Activated effector memory CD4-positive, alpha-beta T cell treated with anti-CD3 and anti-CD28 coated beads, Interleukin-2, amount 50 U/mL, for 16 hours (primary cell): Measurements from ENCODE around the gene MTUS2.

ENCODE experiments used
- DNase-seq: peaks from one replicate; pipeline ENCODE4 v3.0.0-alpha.2; 2020

Gene MTUS2

GRCh38 chr13:29513981-29514719, 694.0 kb downstream of the MTUS2 start:
- DNase-seq = no peak

DNA sequence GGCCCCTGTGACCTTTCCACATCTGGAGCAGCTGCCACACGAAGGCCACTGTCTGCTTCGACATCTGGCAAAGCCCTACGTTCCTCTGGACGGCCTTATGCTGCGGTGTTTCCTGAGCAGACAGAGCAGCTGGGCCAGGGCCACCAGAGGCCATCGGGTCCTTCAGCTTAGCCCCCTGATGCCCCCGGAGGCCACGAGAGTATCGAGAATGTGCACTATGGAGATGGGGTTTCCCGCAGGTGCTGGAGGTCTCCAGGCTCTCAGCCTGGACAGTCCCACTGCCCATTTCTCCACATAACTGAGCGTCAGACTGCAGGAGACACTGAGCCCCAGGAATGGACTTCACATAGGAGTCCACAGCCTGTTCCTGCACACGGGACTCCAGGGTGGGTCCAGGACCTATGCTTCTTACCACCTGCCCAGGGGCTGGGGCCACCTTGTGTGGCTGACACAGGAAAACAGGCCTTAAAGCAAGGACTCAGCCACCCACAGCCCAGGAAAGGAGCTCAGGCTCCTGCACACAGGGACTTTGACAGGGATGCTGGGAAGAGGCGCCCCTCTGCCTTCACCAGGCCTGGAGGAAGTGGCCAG, 694.7 kb downstream of the MTUS2 start:
- DNase-seq = no peak

DNA sequence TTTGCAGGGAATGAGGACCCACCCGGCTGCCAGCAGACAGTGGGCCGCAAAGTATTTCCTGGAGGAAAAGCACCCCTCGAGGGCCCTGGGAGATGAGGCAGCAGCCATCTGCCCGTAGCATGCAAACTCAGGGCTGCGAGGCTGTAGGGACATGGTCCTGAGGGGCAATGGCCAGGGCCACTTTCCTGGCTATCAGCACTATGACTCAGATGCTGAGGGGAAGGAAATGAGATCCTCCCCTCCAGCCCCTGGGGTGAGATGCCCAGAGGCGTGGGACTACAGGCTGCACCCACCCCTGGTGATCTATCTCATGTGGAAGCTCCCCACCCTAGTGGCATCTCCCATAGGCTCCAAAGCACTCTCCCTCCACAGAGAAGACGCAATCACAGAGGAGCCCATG, 695.2 kb downstream of the MTUS2 start:
- DNase-seq = no peak

DNA sequence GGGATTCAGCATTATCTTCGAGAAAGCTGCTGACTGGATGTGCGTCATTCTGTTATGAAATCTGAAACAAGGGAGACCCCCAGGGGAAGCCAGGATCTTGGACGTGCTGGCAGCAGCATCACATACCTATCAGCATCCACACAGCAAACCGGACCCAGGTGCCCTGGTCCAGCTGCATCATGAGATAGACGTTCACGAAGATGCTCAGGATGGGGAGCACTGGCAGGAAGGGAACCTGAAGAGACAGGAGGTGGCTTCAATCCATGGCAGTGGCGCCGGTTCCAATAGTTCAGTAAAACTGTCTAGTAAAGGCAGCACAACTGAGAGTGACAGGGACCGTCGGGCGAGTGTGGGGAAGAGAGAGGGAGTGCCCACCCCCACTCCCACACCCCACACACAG, 695.9 kb downstream of the MTUS2 start:
- no peak for DNase-seq

DNA sequence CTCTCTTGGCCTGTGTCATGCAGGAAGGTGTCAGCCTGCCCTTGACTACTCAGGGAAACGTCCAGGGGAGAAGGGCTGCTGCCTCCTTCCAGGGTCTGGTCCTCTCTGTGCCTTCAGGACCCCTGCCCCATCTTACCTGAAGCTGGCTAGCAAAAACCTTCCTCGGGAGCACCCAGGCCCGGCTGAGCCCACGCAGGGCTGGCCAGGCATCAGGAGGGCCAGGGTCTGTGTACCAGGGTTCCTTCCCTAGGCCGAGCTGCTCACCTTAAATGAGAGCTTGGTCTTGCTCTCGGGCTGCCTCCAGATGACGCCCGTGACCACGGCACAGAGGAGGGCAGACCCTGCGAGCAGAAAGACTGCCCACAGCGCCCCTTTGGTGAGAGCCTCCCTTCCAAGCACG, 696.7 kb downstream of the MTUS2 start:
- no peak for DNase-seq

GRCh38 chr13:29519921-29520320, 699.8 kb downstream of the MTUS2 start:
- no peak for DNase-seq

DNA sequence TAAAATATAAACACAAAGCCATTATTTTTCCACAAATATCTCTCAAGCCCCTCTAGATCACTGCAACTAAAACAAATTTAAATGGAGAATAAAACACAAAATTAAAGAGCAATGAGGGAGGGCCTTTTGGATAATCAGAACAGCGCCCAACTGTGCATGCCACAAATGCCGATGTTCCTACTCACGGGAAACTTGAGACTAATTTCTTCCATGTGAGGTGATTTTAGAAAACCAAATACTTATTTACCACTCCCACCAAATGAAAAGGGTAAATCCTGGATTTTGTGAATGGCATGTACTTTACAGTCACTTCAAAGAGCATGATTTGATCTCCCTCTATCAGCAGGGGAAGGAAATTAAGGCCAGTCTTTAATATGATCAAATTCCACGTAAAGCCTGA, 700.5 kb downstream of the MTUS2 start:
- no peak for DNase-seq

GRCh38 chr13:29521336-29521735, 701.2 kb downstream of the MTUS2 start:
- DNase-seq = no peak

DNA sequence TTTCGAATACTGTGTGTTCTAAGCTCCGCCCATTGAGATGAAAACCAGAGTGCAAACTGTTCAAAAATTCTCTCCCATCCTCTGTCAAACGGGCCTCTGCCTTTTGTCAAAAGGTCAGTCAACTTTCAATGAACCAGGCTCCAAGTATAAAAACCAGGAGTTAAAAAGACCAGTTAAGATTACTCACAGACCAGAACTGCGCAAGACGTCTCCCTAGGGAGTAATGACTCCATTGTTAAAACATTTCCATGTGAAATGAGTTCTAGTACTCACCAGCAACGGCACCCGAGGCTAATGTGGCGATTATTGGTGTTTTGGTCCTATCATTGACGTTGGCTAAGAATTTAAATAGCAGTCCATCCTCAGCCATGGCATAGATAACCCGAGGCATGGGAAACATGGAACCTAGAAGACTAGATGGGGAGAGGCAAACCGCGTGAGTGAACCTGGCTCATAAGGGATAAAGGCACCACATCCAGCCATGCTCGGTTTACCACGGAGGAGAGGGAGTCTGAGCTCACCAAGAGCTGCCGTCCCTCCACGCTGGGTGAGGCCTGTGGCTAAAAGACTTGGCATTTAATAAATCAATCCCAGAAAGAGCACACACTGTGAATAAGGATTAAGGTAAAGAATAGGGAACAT, 702.0 kb downstream of the MTUS2 start:
- DNase-seq = no peak

DNA sequence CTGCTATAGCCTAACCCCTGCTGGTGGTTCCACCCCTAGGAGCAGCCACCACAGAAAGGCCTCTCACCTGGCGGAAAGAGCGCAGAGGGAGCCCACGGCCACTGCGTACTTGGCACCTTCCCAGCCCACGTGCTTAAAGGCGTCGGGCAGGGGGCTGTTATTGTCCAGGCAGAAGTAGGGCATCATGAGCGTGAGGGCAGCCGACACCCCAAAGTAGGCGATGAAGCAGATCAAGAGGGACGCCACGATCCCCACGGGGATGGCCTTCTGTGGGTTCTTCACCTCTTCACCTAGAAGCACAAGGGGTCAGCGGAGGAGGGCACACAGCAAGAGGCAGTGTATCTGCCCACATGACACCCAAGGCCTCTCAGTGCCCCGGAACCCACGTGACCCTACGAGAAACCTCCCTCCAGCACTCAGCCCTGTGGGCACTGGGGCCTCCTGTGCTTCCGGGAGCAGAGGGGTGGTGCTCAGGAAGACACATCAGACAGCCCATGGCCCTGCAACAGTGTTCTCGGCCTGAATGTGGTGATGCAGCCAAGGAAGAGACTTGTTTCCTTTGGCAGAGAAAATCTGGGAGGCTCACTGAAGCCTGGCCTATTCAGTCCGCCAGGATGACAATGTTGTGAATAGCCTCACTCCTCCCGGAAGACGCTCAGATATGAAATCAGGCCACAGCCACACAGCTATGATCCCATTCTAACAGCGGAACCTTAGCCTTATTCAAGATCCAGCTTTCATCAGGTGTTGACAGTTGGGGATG, 703.2 kb downstream of the MTUS2 start:
- DNase-seq = no peak

DNA sequence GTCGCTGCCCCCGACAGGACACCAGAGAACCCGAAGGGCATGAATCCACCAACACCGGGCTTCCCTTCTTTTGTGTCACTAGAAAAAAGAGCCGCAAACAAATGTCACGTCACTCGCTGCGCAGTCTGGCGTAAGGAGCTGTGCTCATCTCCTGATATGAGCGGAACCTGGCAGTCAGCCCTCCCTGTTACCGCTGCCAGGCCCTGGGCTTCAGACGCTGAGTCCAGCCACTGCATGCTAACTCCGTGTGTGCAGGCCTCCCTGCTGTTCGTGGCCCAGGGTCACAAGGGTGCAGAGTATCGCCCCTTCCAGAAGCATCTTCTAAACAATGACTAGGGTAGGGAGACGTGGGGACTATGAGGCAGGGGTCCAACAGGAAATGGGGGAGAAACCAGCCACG, 704.0 kb downstream of the MTUS2 start:
- no peak for DNase-seq

DNA sequence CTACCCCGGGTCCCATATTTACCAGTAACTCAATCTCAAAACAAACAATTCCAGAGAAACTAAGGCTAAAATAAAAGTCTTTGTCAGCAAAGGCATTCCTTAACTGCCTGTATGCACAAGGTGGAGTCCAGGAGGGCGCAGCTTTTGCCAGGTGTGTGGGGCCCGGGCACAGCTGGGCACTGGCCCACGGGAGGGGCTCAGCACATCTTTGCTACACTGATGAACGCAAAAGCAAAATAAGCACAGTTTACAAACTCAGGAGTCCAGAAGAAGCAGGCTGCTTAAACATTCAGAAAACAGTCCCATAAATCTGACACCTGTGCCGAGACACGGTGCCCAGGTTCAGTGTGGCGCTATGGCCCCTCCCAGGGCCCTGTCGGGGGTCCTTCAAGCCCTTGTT, 704.5 kb downstream of the MTUS2 start:
- no peak for DNase-seq

- DNase-seq = peak; percentile 41
Measured at GRCh38 chr13:29525757-29526156, 705.6 kb downstream of the MTUS2 start.

DNA sequence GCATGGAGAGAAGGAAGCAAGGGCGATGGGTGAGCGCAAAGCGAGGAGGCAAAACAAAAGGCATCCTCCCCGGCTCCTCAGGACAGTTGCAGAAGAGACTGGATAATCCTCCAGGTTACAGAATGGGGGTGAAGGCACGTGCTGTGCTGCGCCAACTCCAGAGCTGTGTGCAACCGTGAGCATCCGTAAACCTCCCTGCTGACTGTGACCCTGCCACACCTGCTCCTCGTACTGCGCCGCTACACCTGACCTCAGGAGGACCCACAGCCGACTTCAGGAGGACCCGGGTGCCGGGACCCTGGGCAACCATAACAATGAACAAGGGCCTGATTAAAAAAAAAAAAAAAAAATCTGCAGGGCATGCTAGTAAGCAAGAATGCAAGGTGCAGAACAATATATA, 706.6 kb downstream of the MTUS2 start:
- DNase-seq = no peak

DNA sequence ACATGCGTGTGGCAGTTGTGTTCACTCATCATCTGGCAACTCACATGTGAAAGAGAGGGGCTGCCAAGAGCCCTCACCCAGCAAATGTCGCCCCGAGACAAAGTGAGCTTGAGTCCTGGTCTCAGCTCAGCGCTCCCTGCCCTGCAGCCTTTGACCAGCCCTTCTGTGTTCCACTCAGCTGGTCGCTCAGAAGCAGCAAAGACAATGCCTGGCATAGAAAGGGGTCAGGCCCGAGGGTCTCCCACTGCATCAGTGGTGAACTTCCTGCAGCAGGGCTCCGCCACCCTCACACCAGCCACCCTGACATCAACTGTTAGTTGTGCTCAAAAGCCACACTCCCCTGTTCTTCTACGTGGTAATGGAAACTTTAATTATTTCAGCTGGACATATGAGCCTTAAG, 707.4 kb downstream of the MTUS2 start:
- DNase-seq = no peak

- no peak for DNase-seq
Measured at GRCh38 chr13:29527916-29528315, 707.8 kb downstream of the MTUS2 start.

GRCh38 chr13:29529754-29530153, 709.6 kb downstream of the MTUS2 start:
- no peak for DNase-seq

DNA sequence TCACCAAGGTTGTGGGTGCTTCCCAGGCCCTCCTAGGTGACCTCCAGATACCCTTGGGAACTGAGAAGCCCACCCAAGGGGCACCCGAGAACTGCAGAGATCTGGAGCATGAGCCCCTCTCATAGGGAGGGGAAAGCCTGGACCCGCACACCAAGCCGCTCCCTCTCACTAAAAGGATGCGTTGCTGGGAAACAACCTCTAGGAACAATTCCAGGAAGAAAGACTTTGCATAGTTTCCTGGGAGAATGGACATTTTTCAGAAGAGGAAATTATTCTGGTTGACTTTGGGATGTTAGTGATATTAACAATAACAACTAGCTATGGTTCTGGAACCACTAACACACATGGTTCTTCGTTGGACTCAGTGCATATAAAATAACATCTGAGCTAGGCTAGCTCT, 710.8 kb downstream of the MTUS2 start:
- no peak for DNase-seq

DNA sequence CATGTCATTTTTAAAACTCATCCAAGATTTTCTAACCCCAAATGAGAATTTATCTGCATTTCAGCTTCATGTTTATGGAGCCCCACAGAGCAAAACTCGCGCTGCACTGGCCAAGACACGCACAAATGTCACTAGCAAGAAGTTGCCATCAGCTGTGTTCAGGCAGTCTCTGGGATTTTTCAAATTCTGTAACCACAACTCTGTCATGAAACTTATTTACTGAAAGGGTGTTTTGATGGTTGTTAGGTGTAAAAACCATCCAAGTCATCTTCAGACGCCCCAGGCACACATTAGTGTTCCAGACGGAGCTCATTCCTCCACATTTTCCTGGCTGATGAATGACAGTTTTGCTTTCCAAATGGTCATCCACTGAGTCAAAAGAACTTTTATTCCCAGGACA, 712.0 kb downstream of the MTUS2 start:
- DNase-seq = no peak

- DNase-seq = no peak
Measured at GRCh38 chr13:29532821-29533220, 712.7 kb downstream of the MTUS2 start.

DNA sequence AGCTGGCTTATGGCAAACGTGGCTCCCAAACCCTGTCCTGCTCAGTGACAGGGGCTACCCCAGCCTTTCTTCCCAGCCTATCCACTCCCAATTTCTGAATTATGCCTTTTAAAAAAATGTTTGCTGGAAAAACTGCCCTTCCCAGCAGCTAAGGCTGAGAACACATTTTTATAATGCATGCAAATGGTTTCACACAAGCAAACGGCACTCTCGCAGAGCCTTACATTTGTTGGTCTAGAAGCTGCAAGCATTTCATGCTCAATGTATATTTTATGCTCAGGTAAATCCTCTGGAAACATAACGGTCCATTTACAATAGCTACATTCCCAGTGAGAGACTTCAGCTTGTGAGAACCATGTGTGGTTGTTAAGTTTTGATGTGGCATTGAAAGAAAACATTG, 713.9 kb downstream of the MTUS2 start:
- no peak for DNase-seq

DNA sequence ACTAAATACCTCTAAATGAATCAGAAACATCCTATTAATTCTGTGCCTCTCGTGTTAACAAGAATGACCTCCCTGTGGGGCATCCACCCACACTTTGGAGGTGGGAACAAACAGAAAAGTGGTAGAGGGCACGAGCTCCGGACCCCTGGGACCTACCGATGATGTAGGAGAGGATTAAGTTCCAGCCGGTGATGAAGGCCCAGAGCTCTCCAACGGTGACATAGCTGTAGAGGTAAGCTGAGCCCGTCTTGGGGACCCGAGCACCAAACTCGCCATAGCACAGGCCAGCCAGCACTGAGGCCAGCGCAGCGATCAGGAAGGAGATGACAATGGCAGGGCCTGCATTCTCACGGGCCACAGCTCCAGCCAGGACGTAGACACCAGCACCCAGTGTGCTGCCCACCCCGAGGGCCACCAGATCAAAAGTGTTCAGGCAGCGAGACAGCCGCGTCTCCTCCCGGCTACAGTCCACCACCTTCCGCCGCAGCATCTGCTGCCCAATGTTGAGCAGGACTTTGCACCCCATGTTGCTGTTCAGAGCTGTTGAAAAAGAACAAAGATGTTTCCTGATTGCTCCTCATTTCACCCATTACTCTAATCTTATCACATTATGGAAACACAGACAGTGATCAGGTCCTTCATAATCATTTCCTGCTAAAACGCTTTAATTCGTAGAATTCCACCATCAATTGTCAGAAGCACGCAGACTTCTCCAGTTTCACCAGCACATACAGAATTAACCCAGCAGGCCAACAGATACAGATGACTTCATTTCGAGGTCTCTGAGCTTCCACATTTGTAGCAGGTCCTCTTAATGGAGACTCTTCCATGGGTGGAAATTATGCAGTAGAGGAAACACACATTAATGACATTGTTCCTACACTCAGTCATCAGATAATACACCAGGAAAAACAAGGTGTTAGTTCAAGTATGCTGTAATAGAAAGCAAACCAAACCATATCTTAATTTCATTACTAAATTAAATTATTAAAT, 715.8 kb downstream of the MTUS2 start:
- no peak for DNase-seq

- no peak for DNase-seq
Measured at GRCh38 chr13:29536853-29537252, 716.7 kb downstream of the MTUS2 start.
